Stimulated activated effector memory CD8-positive, alpha-beta T cell treated with anti-CD3 and anti-CD28 coated beads, Interleukin-12 subunit alpha, Interleukin-12 subunit beta, amount 100 ng/mL, for 72 hours (primary cell): ENCODE measurements around the gene P2RY11.

Source experiments
- ATAC-seq: fragments of 150-1000 bp; cut with Tn5 transposase; 2 replicates; pipeline ENCODE4 v1.10.0; 2021
- DNase-seq, 2 donors: peaks; one replicate each; pipeline ENCODE4 v3.0.0; 2021 to 2022; ENCODE audit warnings: low spot score in 2 of 2
- H3K27ac Mint-ChIP-seq: one replicate; pipeline ENCODE4 v1.8.0; 2022; ENCODE audit warnings: mild to moderate bottlenecking, mixed read lengths
- H3K36me3 Mint-ChIP-seq: one replicate; pipeline ENCODE4 v1.8.0; 2022; ENCODE audit warnings: mild to moderate bottlenecking, mixed read lengths
- H3K4me1 Mint-ChIP-seq: one replicate; pipeline ENCODE4 v1.8.0; 2022; ENCODE audit warnings: mixed read lengths
- H3K4me3 Mint-ChIP-seq: one replicate; pipeline ENCODE4 v1.8.0; 2022; ENCODE audit warnings: mild to moderate bottlenecking, mixed read lengths
- H3K9me3 Mint-ChIP-seq: one replicate; pipeline ENCODE4 v1.8.0; 2022; ENCODE audit warnings: mixed read lengths

P2RY11 gene

GRCh38 chr19:10111405-10111811 lies at the start of gene P2RY11:
P2RY11 (plus strand) TSS chr19:10111693; CDS start chr19:10111722, 29 bp downstream.
- Mint-ChIP-seq H3K4me1 (peaks cover 75% of the 10 kb centered on the region), H3K9me3 (no peaks in the 10 kb centered on the region), H3K4me3 (peak within 1 kb of the TSS; percentile 91), H3K27ac (peak within 1 kb of the TSS; percentile 94), H3K36me3 (peaks cover 100% of the 10 kb centered on the region)
- ATAC-seq: peak; percentile 52
- peak; percentile 46 to 82 for DNase-seq

GRCh38 chr19:10061717-10062310 lies 49.7 kb upstream of the P2RY11 start:
- no peaks in the 10 kb centered on the region for H3K9me3 Mint-ChIP-seq
- no peak for DNase-seq
- no peak for ATAC-seq
- no peaks in the 10 kb centered on the region for H3K4me1 Mint-ChIP-seq
- no peak overlapping the region for H3K4me3 Mint-ChIP-seq
- no peaks in the 10 kb centered on the region for H3K36me3 Mint-ChIP-seq
- no peak overlapping the region for H3K27ac Mint-ChIP-seq

- Mint-ChIP-seq H3K4me1 (peaks cover 17% of the 10 kb centered on the region), H3K36me3 (no peaks in the 10 kb centered on the region), H3K4me3 (no peak overlapping the region), H3K9me3 (no peaks in the 10 kb centered on the region), H3K27ac (peak overlapping the region; percentile 73)
- DNase-seq (no peak), ATAC-seq (peak; percentile 78)
These were observed 43.3 kb upstream of the P2RY11 start for GRCh38 chr19:10068205-10068604.

- no peak for ATAC-seq
- no peak overlapping the region for H3K27ac Mint-ChIP-seq
- peaks cover 17% of the 10 kb centered on the region for H3K4me1 Mint-ChIP-seq
These were observed 42.4 kb upstream of the P2RY11 start for GRCh38 chr19:10069046-10069445.

GRCh38 chr19:10070730-10071446 lies 40.6 kb upstream of the P2RY11 start:
- no peak overlapping the region for H3K4me3 Mint-ChIP-seq
- DNase-seq (no peak), ATAC-seq (no peak)
- H3K36me3 Mint-ChIP-seq: no peaks in the 10 kb centered on the region
- no peak overlapping the region for H3K27ac Mint-ChIP-seq
- no peaks in the 10 kb centered on the region for H3K9me3 Mint-ChIP-seq
- peaks cover 17% of the 10 kb centered on the region for H3K4me1 Mint-ChIP-seq

More at GRCh38 chr19:10069046-10069445, 42.4 kb upstream of the P2RY11 start:
- no peaks in the 10 kb centered on the region for H3K36me3 Mint-ChIP-seq
- no peak for DNase-seq
- H3K4me3 Mint-ChIP-seq: no peak overlapping the region
- H3K9me3 Mint-ChIP-seq: no peaks in the 10 kb centered on the region

- ATAC-seq: peak; percentile 86
- H3K4me3 Mint-ChIP-seq: no peak overlapping the region
- no peak overlapping the region for H3K27ac Mint-ChIP-seq
These were observed 37.3 kb upstream of the P2RY11 start for GRCh38 chr19:10074153-10074552.

GRCh38 chr19:10076535-10076934 lies 35.0 kb upstream of the P2RY11 start:
- Mint-ChIP-seq H3K4me1 (no peaks in the 10 kb centered on the region), H3K9me3 (no peaks in the 10 kb centered on the region), H3K36me3 (no peaks in the 10 kb centered on the region), H3K27ac (no peak overlapping the region), H3K4me3 (no peak overlapping the region)
- no peak for DNase-seq
- ATAC-seq: no peak

More at GRCh38 chr19:10074153-10074552, 37.3 kb upstream of the P2RY11 start:
- Mint-ChIP-seq H3K36me3 (no peaks in the 10 kb centered on the region), H3K9me3 (no peaks in the 10 kb centered on the region), H3K4me1 (no peaks in the 10 kb centered on the region)
- DNase-seq: peak in 1 of 2 donors; percentile 63

- Mint-ChIP-seq H3K27ac (no peak overlapping the region), H3K9me3 (no peaks in the 10 kb centered on the region), H3K4me3 (no peak overlapping the region), H3K36me3 (no peaks in the 10 kb centered on the region), H3K4me1 (no peaks in the 10 kb centered on the region)
- no peak for ATAC-seq
- DNase-seq: no peak
These were observed 33.2 kb upstream of the P2RY11 start for GRCh38 chr19:10078329-10078728.

- Mint-ChIP-seq H3K4me1 (no peaks in the 10 kb centered on the region), H3K36me3 (no peaks in the 10 kb centered on the region), H3K9me3 (no peaks in the 10 kb centered on the region), H3K4me3 (no peak overlapping the region), H3K27ac (no peak overlapping the region)
- ATAC-seq: no peak
- no peak for DNase-seq
These were observed 32.5 kb upstream of the P2RY11 start for GRCh38 chr19:10079031-10079453.

- no peak for ATAC-seq
- H3K4me3 Mint-ChIP-seq: no peak overlapping the region
- DNase-seq: no peak
- no peaks in the 10 kb centered on the region for H3K9me3 Mint-ChIP-seq
- H3K27ac Mint-ChIP-seq: no peak overlapping the region
- H3K36me3 Mint-ChIP-seq: peaks cover 21% of the 10 kb centered on the region
- H3K4me1 Mint-ChIP-seq: peaks cover 8% of the 10 kb centered on the region
These were observed 27.6 kb upstream of the P2RY11 start for GRCh38 chr19:10083911-10084310.

GRCh38 chr19:10084803-10085202 lies 26.7 kb upstream of the P2RY11 start:
- ATAC-seq: no peak
- DNase-seq: no peak
- Mint-ChIP-seq H3K36me3 (peaks cover 30% of the 10 kb centered on the region), H3K27ac (no peak overlapping the region), H3K4me3 (peak overlapping the region; percentile 80), H3K4me1 (peaks cover 15% of the 10 kb centered on the region), H3K9me3 (no peaks in the 10 kb centered on the region)

- H3K27ac Mint-ChIP-seq: peak within 1 kb of the TSS; percentile 85
- peaks cover 42% of the 10 kb centered on the region for H3K36me3 Mint-ChIP-seq
- peaks cover 19% of the 10 kb centered on the region for H3K4me1 Mint-ChIP-seq
- DNase-seq: peak; percentile 76 to 92
- peak within 1 kb of the TSS; percentile 80 for H3K4me3 Mint-ChIP-seq
- ATAC-seq: peak; percentile 94
- no peaks in the 10 kb centered on the region for H3K9me3 Mint-ChIP-seq
These were observed 25.6 kb upstream of the P2RY11 start, which contains the start of gene SHFL for GRCh38 chr19:10085641-10086590. SHFL (plus strand) TSS chr19:10086317; CDS start chr19:10086428, 111 bp downstream.

GRCh38 chr19:10086591-10087192 lies 24.8 kb upstream of the P2RY11 start:
- H3K27ac Mint-ChIP-seq: peak overlapping the region; percentile 85
- DNase-seq: no peak
- peak overlapping the region; percentile 80 for H3K4me3 Mint-ChIP-seq

GRCh38 chr19:10087296-10088061 lies 24.0 kb upstream of the P2RY11 start:
- no peak for ATAC-seq
- Mint-ChIP-seq H3K36me3 (peaks cover 57% of the 10 kb centered on the region), H3K27ac (peak overlapping the region; percentile 85), H3K9me3 (no peaks in the 10 kb centered on the region), H3K4me1 (peaks cover 27% of the 10 kb centered on the region), H3K4me3 (peak overlapping the region; percentile 80)
- no peak for DNase-seq

More at GRCh38 chr19:10086591-10087192, 24.8 kb upstream of the P2RY11 start:
- peaks cover 49% of the 10 kb centered on the region for H3K36me3 Mint-ChIP-seq
- H3K4me1 Mint-ChIP-seq: peaks cover 23% of the 10 kb centered on the region
- peak; percentile 47 for ATAC-seq
- H3K9me3 Mint-ChIP-seq: no peaks in the 10 kb centered on the region
